IMR-90 (cell line): ENCODE measurements around the gene SRRM3. TPM values are rescaled to one million over a fixed set of nuclear protein-coding genes. Genes with fewer than 3 reads are reported as not detected.

Source experiments
- ATAC-seq: fragments of 200-7000 bp; cut with Tn5 transposase; 2 replicates; pipeline ENCODE4 v1.9.1; 2020; ENCODE audit warnings: low read depth, mild to moderate bottlenecking, moderate library complexity
- BruUV-seq: library from RNA; stranded (reverse); fragments of 400-500 nt; replicated peaks from 2 replicates; lab custom pipeline; 2021; lab: Mats Ljungman, UMichigan
- CTCF ChIA-PET: fragments of 300-600 bp; formaldehyde crosslinking; extraction: SDS; loops from one replicate; lab custom pipeline; 2021; ENCODE audit warnings: antibody characterized with exemption; lab: Yijun Ruan, JAX
- POLR2A ChIA-PET: fragments of 300-600 bp; sonication (Branson Sonifier 250); formaldehyde crosslinking; loops from one replicate; lab custom pipeline; 2022; ENCODE audit warnings: antibody characterized with exemption; ENCODE audit not compliant: unreplicated experiment; lab: Charles Lee
- DNase-seq: peaks from one replicate; pipeline ENCODE4 v3.0.0; 2013
- H2AFZ ChIP-seq: replicated peaks from 2 replicates; pipeline ENCODE3; 2013; ENCODE audit warnings: low read length, mild to moderate bottlenecking; ENCODE audit not compliant: poor library complexity
- H2AK5ac ChIP-seq: 2 replicates; pipeline ENCODE4 v1.6.1; 2013; ENCODE audit warnings: low read depth, low read length, inconsistent platforms
- H2AK9ac ChIP-seq: replicated peaks from 2 replicates; pipeline ENCODE3; 2013; ENCODE audit warnings: mild to moderate bottlenecking, low read depth, low read length, moderate library complexity; ENCODE audit not compliant: poor library complexity
- H2BK120ac ChIP-seq: 2 replicates; pipeline ENCODE4 v1.6.1; 2013; ENCODE audit warnings: low read depth, low read length, inconsistent platforms
- H2BK15ac ChIP-seq: 3 replicates; pipeline ENCODE4 v1.6.1; 2013; ENCODE audit warnings: low read depth, low read length, inconsistent platforms
- H2BK20ac ChIP-seq: 2 replicates; pipeline ENCODE4 v1.6.1; 2013; ENCODE audit warnings: low read depth, mild to moderate bottlenecking, inconsistent platforms, low read length, moderate library complexity
- H2BK5ac ChIP-seq: 2 replicates; pipeline ENCODE4 v1.6.1; 2013; ENCODE audit warnings: mild to moderate bottlenecking, low read depth, low read length, inconsistent platforms; ENCODE audit not compliant: poor library complexity, severe bottlenecking
- H3K14ac ChIP-seq: replicated peaks from 2 replicates; pipeline ENCODE4 v1.6.1; 2013; ENCODE audit warnings: low read depth, low read length, inconsistent platforms
- H3K18ac ChIP-seq: 2 replicates; pipeline ENCODE4 v1.6.1; 2013; ENCODE audit warnings: low read depth, low read length, control low read depth
- H3K23ac ChIP-seq: 2 replicates; pipeline ENCODE4 v1.6.1; 2013; ENCODE audit warnings: low read depth, low read length, inconsistent platforms
- H3K27ac ChIP-seq: 2 replicates; pipeline ENCODE4 v1.5.1; 2013; ENCODE audit warnings: mild to moderate bottlenecking, control low read depth, low read length; ENCODE audit not compliant: insufficient read depth
- H3K27me3 ChIP-seq: 2 replicates; pipeline ENCODE4 v1.6.1; 2013; ENCODE audit warnings: low read length; ENCODE audit not compliant: control insufficient read depth, insufficient read depth
- H3K36me3 ChIP-seq: 2 replicates; pipeline ENCODE4 v1.6.1; 2013; ENCODE audit warnings: low read length, mixed read lengths; ENCODE audit not compliant: control insufficient read depth, insufficient read depth
- H3K4ac ChIP-seq: 2 replicates; pipeline ENCODE4 v1.6.1; 2013; ENCODE audit warnings: low read depth, low read length, inconsistent platforms
- H3K4me1 ChIP-seq: 2 replicates; pipeline ENCODE4 v1.6.1; 2013; ENCODE audit warnings: low read length, mixed read lengths; ENCODE audit not compliant: control insufficient read depth, insufficient read depth
- H3K4me2 ChIP-seq: 2 replicates; pipeline ENCODE4 v1.6.1; 2013; ENCODE audit warnings: low read depth, mild to moderate bottlenecking, control low read depth, low read length, moderate library complexity
- H3K4me3 ChIP-seq: 2 replicates; pipeline ENCODE4 v1.5.1; 2013; ENCODE audit warnings: low read depth, mild to moderate bottlenecking, control low read depth, low read length, moderate library complexity; ENCODE audit not compliant: insufficient read depth
- H3K56ac ChIP-seq: 2 replicates; pipeline ENCODE4 v1.6.1; 2013; ENCODE audit warnings: low read length, inconsistent platforms; ENCODE audit not compliant: insufficient read depth; ENCODE audit errors: extremely low read depth
- H3K79me1 ChIP-seq, 2 experiments: 2 replicates each; pipeline ENCODE4 v1.6.1; 2013; ENCODE audit warnings: low read length in 2 of 2, inconsistent platforms in 1 of 2, low read depth in 1 of 2
- H3K9ac ChIP-seq: 2 replicates; pipeline ENCODE4 v1.6.1; 2013; ENCODE audit warnings: low read depth, low read length, control low read depth
- H3K9me1 ChIP-seq: 2 replicates; pipeline ENCODE4 v1.6.1; 2013; ENCODE audit warnings: low read length, inconsistent platforms; ENCODE audit not compliant: insufficient read depth
- H3K9me3 ChIP-seq: 2 replicates; pipeline ENCODE4 v1.6.1; 2013; ENCODE audit warnings: low read length; ENCODE audit not compliant: control insufficient read depth, insufficient read depth
- H4K20me1 ChIP-seq: 2 replicates; pipeline ENCODE4 v1.6.1; 2013; ENCODE audit warnings: low read length, inconsistent platforms; ENCODE audit not compliant: insufficient read depth
- H4K5ac ChIP-seq: 2 replicates; pipeline ENCODE4 v1.6.1; 2013; ENCODE audit warnings: mild to moderate bottlenecking, low read depth, low read length, control low read depth
- H4K8ac ChIP-seq, 2 experiments: 2 replicates each; pipeline ENCODE4 v1.6.1; 2013; ENCODE audit warnings: low read depth in 2 of 2, low read length in 2 of 2, control low read depth in 1 of 2, inconsistent platforms in 1 of 2
- H4K91ac ChIP-seq: 2 replicates; pipeline ENCODE4 v1.6.1; 2013; ENCODE audit warnings: low read depth, low read length, inconsistent platforms; ENCODE audit not compliant: insufficient read depth
- MAFK ChIP-seq: IDR thresholded peaks from 2 replicates; pipeline ENCODE4 v1.6.1; 2012; ENCODE audit warnings: low read depth, low read length, improper control_type of control experiment
- MXI1 ChIP-seq: IDR thresholded peaks from 2 replicates; pipeline ENCODE4 v1.6.1; 2012; ENCODE audit warnings: low read depth, mild to moderate bottlenecking, low read length, moderate library complexity, borderline replicate concordance
- NFE2L2 ChIP-seq: fragments of 150-350 bp; IDR thresholded peaks from 2 replicates; pipeline ENCODE4 v1.6.1; 2016; ENCODE audit warnings: low read depth, mild to moderate bottlenecking, low read length
- SMC3 ChIP-seq: fragments of 150-350 bp; IDR thresholded peaks from 2 replicates; pipeline ENCODE4 v1.6.1; 2016; ENCODE audit warnings: low read depth, mild to moderate bottlenecking, antibody characterized with exemption, low read length, moderate library complexity
- USF2 ChIP-seq: fragments of 150-350 bp; IDR thresholded peaks from 2 replicates; pipeline ENCODE4 v1.6.1; 2017; ENCODE audit warnings: mild to moderate bottlenecking, antibody characterized with exemption, low read length, low read depth
- WGBS, 2 experiments: methylation state at CpG; one replicate each; pipeline versions ENCODE4 v1.1.5 to v1.1.7; 2013; ENCODE audit warnings: missing lambda C conversion rate in 2 of 2; ENCODE audit not compliant: insufficient read length in 1 of 2; ENCODE audit errors: extremely low coverage in 2 of 2; 5-methylcytosine and 5-hydroxymethylcytosine counted together
- dilution Hi-C: fragments of 300-500 bp; cut with HindIII; formaldehyde crosslinking; loops from one replicate; pipeline ENCODE4 v1.14.3; 2018; ENCODE audit warnings: low sequenced_read_pairs; ENCODE audit not compliant: unreplicated experiment
- in situ Hi-C: fragments of 300-500 bp; cut with MboI; formaldehyde crosslinking; loops from 3 replicates; pipeline ENCODE4 v1.14.3; 2019; ENCODE audit warnings: low sequenced_read_pairs, inconsistent platforms, mixed read lengths
- intact Hi-C: fragments of 100-400 bp; cut with micrococcal nuclease; formaldehyde crosslinking; loops from 2 replicates; pipeline ENCODE4 v1.10.0; 2022
- polyA plus RNA-seq, 3 experiments: library from polyadenylated mRNA; depleted of rRNA; stranded (reverse); fragments of >200 nt; gene quantifications; 2 replicates each; pipeline ENCODE4 v1.2.3, GENCODE V29; 2012; ENCODE audit warnings: low replicate concordance in 1 of 3
- total RNA-seq: library from RNA; depleted of rRNA; stranded (reverse); fragments of >200 nt; gene quantifications from 2 replicates; pipeline ENCODE4 v1.2.3, GENCODE V29; 2012

Gene SRRM3
- total and polyA plus RNA-seq, 2 of the 4 experiments (the other 2 are of a cell fraction), result 0.18 to 2.5 TPM

- ATAC-seq (no peak), DNase-seq (no peak)
- no peak overlapping the region for H2AK9ac ChIP-seq
- no peak overlapping the region for H3K4me3 ChIP-seq
- H4K5ac ChIP-seq, result no peak overlapping the region
- H4K91ac ChIP-seq, result no peak overlapping the region
- H3K9me1 ChIP-seq, result no peaks in the 10 kb centered on the region
- BruUV-seq, result no TSS peak
- CTCF ChIA-PET, result no interaction called here
- H3K9ac ChIP-seq, result no peak overlapping the region
- H2BK15ac ChIP-seq, result no peak overlapping the region
- no peak overlapping the region for H3K4me2 ChIP-seq
- no peak overlapping the region for H2BK5ac ChIP-seq
- TF ChIP-seq MAFK (no peak), USF2 (no peak), SMC3 (no peak), MXI1 (no peak), NFE2L2 (no peak)
- no peaks in the 10 kb centered on the region for H3K36me3 ChIP-seq
- no peaks in the 10 kb centered on the region for H3K4me1 ChIP-seq
- H3K79me1 ChIP-seq, result no peaks in the 10 kb centered on the region
- H2BK20ac ChIP-seq, result no peak overlapping the region
- no peak overlapping the region for H4K8ac ChIP-seq
- no peaks in the 10 kb centered on the region for H3K9me3 ChIP-seq
- no peak overlapping the region for H3K23ac ChIP-seq
- no peaks in the 10 kb centered on the region for H4K20me1 ChIP-seq
- H2AK5ac ChIP-seq, result no peak overlapping the region
- dilution Hi-C loops (no loop called here), in situ Hi-C loops (no loop called here), intact Hi-C loops (no loop called here)
- H3K4ac ChIP-seq, result no peak overlapping the region
- no peak overlapping the region for H3K27ac ChIP-seq
- H3K18ac ChIP-seq, result no peak overlapping the region
- H3K14ac ChIP-seq, result no peak overlapping the region
- H3K56ac ChIP-seq, result no peak overlapping the region
- WGBS, 2 experiments, result no CpG with 5 or more reads among the region's 6 CpGs
- no peak overlapping the region for H2AFZ ChIP-seq
- no peak overlapping the region for H2BK120ac ChIP-seq
- POLR2A ChIA-PET, result no interaction called here
- H3K27me3 ChIP-seq, result peaks cover 30% of the 10 kb centered on the region
Measured at GRCh38 chr7:76252021-76252420, 50.3 kb downstream of the SRRM3 start.
